WTC11 (cell line): ENCODE measurements around the gene C19orf25. TPM values are rescaled to one million over a fixed set of nuclear protein-coding genes. Genes with fewer than 3 reads are reported as not detected.
A peak's percentile ranks its signal among the peaks of the same experiment; 100 is the strongest.

Source experiments
- CREB1 ChIP-seq: sonication (generic); formaldehyde crosslinking; IDR thresholded peaks from 2 replicates; pipeline ENCODE4 v1.8.0; 2023; ENCODE audit warnings: mild to moderate bottlenecking, missing genetic modification reagents
- CREM ChIP-seq: sonication (generic); formaldehyde crosslinking; IDR thresholded peaks from 2 replicates; pipeline ENCODE4 v1.8.1; 2022; ENCODE audit warnings: mild to moderate bottlenecking, missing genetic modification reagents, moderate library complexity
- EMX1 ChIP-seq: fragments of 250-450 bp; sonication (Bioruptor Pico); IDR thresholded peaks from 2 replicates; pipeline ENCODE4 v1.8.0; 2021; ENCODE audit warnings: mild to moderate bottlenecking
- ETV6 ChIP-seq: sonication (generic); formaldehyde crosslinking; IDR thresholded peaks from 2 replicates; pipeline ENCODE4 v1.8.1; 2022; ENCODE audit warnings: mild to moderate bottlenecking, missing genetic modification reagents
- GRHL2 ChIP-seq: fragments of 250-450 bp; sonication (Bioruptor Pico); IDR thresholded peaks from 2 replicates; pipeline ENCODE4 v1.8.0; 2022; ENCODE audit warnings: mild to moderate bottlenecking, moderate library complexity; ENCODE audit not compliant: insufficient replicate concordance, severe bottlenecking
- HMGA2 ChIP-seq: fragments of 250-450 bp; sonication (Bioruptor Pico); IDR thresholded peaks from 2 replicates; pipeline ENCODE4 v1.4.0; 2021; ENCODE audit warnings: mild to moderate bottlenecking, moderate library complexity
- MXD4 ChIP-seq: fragments of 250-450 bp; sonication (Bioruptor Pico); IDR thresholded peaks from 2 replicates; pipeline ENCODE4 v1.8.0; 2021; ENCODE audit warnings: mild to moderate bottlenecking, moderate library complexity, borderline replicate concordance
- NFYB ChIP-seq: sonication (generic); formaldehyde crosslinking; conservative IDR thresholded peaks from 2 replicates; pipeline ENCODE4 v1.8.0; 2022; ENCODE audit warnings: low read depth, missing genetic modification reagents
- PRRX2 ChIP-seq: fragments of 250-450 bp; sonication (Bioruptor Pico); IDR thresholded peaks from 2 replicates; pipeline ENCODE4 v1.8.0; 2021; ENCODE audit warnings: mild to moderate bottlenecking
- SMAD3 ChIP-seq: sonication (generic); formaldehyde crosslinking; IDR thresholded peaks from 2 replicates; pipeline ENCODE4 v1.8.0; 2022; ENCODE audit warnings: missing genetic modification reagents, mild to moderate bottlenecking, borderline replicate concordance
- SP1 ChIP-seq: sonication (generic); formaldehyde crosslinking; conservative IDR thresholded peaks from 2 replicates; pipeline ENCODE4 v1.8.1; 2022; ENCODE audit warnings: missing genetic modification reagents
- TEAD1 ChIP-seq: sonication (generic); formaldehyde crosslinking; IDR thresholded peaks from 2 replicates; pipeline ENCODE4 v1.8.0; 2022; ENCODE audit warnings: mild to moderate bottlenecking, missing genetic modification reagents
- ZNF219 ChIP-seq: sonication (generic); formaldehyde crosslinking; IDR thresholded peaks from 2 replicates; pipeline ENCODE4 v1.8.0; 2023; ENCODE audit warnings: missing genetic modification reagents, mild to moderate bottlenecking, borderline replicate concordance
- ZNF232 ChIP-seq: sonication (generic); formaldehyde crosslinking; IDR thresholded peaks from 2 replicates; pipeline ENCODE4 v1.8.0; 2022; ENCODE audit warnings: mild to moderate bottlenecking, missing genetic modification reagents
- ZNF263 ChIP-seq: sonication (generic); formaldehyde crosslinking; IDR thresholded peaks from 2 replicates; pipeline ENCODE4 v1.8.1; 2022; ENCODE audit warnings: low read depth, mild to moderate bottlenecking, moderate library complexity, missing genetic modification reagents
- ZNF317 ChIP-seq: sonication (generic); formaldehyde crosslinking; IDR thresholded peaks from 2 replicates; pipeline ENCODE4 v1.8.1; 2023; ENCODE audit warnings: low read depth, mild to moderate bottlenecking, moderate library complexity, missing genetic modification reagents, borderline replicate concordance
- ZNF423 ChIP-seq: fragments of 250-450 bp; sonication (Bioruptor Pico); IDR thresholded peaks from 2 replicates; pipeline ENCODE4 v2.1.2; 2022; ENCODE audit warnings: mild to moderate bottlenecking, moderate library complexity
- total RNA-seq: library from RNA; stranded (reverse); gene quantifications from 3 replicates; pipeline ENCODE4 v1.2.3, GENCODE V29; 2021
- TF ChIP-seq, protein P1 (sequence below): sonication (generic); formaldehyde crosslinking; IDR thresholded peaks from 2 replicates; pipeline ENCODE4 v1.8.1; 2023; ENCODE audit warnings: mild to moderate bottlenecking, missing genetic modification reagents
- TF ChIP-seq, protein P2 (sequence below): sonication (generic); formaldehyde crosslinking; IDR thresholded peaks from 2 replicates; pipeline ENCODE4 v1.8.0; 2023; ENCODE audit warnings: missing genetic modification reagents
- TF ChIP-seq, protein P3 (sequence below): sonication (generic); formaldehyde crosslinking; IDR thresholded peaks from 2 replicates; pipeline ENCODE4 v1.8.1; 2023; ENCODE audit warnings: mild to moderate bottlenecking, missing genetic modification reagents, borderline replicate concordance
- TF ChIP-seq, protein P4 (sequence below): sonication (generic); formaldehyde crosslinking; IDR thresholded peaks from 2 replicates; pipeline ENCODE4 v1.8.1; 2022; ENCODE audit warnings: missing genetic modification reagents, borderline replicate concordance
- TF ChIP-seq, protein P5 (sequence below): sonication (generic); formaldehyde crosslinking; IDR thresholded peaks from 2 replicates; pipeline ENCODE4 v1.8.1; 2023; ENCODE audit warnings: mild to moderate bottlenecking, missing genetic modification reagents
- TF ChIP-seq, protein P6 (sequence below): sonication (generic); formaldehyde crosslinking; IDR thresholded peaks from 2 replicates; pipeline ENCODE4 v1.8.1; 2022; ENCODE audit warnings: low read depth, mild to moderate bottlenecking, moderate library complexity, missing genetic modification reagents, borderline replicate concordance
- TF ChIP-seq, protein P7 (sequence below): fragments of 250-450 bp; sonication (Bioruptor Pico); IDR thresholded peaks from 2 replicates; pipeline ENCODE4 v1.8.0; 2021; ENCODE audit warnings: mild to moderate bottlenecking
- TF ChIP-seq, protein P8 (sequence below): sonication (generic); formaldehyde crosslinking; IDR thresholded peaks from 2 replicates; pipeline ENCODE4 v1.8.1; 2022; ENCODE audit warnings: mild to moderate bottlenecking, missing genetic modification reagents, moderate library complexity, borderline replicate concordance

Gene C19orf25
- total RNA-seq, 1 experiment from 2014 or later: 65.7 TPM

DNA sequence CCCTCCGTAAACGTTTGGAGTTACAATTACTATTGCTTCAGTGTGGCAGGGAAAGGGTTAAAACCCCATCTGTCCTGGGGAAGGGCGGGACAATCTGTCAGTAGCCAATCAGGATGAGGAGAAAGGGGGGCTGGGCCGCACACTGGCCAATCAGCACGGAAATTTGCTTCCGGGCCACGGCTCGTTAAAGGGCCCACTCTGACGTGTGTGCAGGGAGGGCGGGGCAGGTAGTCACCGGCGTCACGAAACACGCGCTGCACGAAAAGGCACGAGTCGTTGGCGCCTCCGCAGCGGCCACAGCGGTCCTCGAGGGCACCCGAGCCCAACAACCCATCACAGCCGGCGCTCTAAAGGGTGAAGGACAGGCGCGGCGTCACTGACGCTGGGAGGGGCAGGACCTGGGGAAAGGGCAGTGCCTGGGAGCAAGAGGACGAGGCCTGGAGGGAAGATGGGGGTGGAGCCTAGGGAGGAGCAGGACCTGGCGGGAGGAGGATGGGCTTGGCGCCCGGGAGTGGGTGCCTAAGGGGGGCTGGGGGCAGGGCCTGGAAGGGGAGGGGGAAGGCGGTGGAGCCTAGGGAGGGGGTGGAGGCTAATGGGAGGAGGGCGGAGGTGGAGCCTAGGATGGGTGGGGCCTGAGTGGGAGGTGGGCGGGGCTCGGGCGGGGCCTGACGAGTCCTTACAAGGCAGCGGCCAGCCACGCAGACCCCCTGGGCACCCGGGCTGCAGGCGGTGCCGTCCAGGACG is 28.9 kb upstream of the C19orf25 start (continued):
- TF ChIP-seq, protein P1, sequence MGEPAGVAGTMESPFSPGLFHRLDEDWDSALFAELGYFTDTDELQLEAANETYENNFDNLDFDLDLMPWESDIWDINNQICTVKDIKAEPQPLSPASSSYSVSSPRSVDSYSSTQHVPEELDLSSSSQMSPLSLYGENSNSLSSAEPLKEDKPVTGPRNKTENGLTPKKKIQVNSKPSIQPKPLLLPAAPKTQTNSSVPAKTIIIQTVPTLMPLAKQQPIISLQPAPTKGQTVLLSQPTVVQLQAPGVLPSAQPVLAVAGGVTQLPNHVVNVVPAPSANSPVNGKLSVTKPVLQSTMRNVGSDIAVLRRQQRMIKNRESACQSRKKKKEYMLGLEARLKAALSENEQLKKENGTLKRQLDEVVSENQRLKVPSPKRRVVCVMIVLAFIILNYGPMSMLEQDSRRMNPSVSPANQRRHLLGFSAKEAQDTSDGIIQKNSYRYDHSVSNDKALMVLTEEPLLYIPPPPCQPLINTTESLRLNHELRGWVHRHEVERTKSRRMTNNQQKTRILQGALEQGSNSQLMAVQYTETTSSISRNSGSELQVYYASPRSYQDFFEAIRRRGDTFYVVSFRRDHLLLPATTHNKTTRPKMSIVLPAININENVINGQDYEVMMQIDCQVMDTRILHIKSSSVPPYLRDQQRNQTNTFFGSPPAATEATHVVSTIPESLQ (CRISPR knock-in tag): no peak
- peak; percentile 98 for TF ChIP-seq NFYB (CRISPR knock-in tag)
- TF ChIP-seq MXD4 (CRISPR knock-in tag): no peak
- TF ChIP-seq ZNF317 (CRISPR knock-in tag): no peak
- TF ChIP-seq, protein P2, sequence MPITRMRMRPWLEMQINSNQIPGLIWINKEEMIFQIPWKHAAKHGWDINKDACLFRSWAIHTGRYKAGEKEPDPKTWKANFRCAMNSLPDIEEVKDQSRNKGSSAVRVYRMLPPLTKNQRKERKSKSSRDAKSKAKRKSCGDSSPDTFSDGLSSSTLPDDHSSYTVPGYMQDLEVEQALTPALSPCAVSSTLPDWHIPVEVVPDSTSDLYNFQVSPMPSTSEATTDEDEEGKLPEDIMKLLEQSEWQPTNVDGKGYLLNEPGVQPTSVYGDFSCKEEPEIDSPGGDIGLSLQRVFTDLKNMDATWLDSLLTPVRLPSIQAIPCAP: no peak
- TF ChIP-seq ETV6 (CRISPR knock-in tag): peak; percentile 37; the same call in 1 of the 2 replicates
- TF ChIP-seq HMGA2 (CRISPR knock-in tag): no peak
- TF ChIP-seq ZNF423 (CRISPR knock-in tag): peak; percentile 87; the same call in 1 of the 2 replicates
- TF ChIP-seq, protein P3, sequence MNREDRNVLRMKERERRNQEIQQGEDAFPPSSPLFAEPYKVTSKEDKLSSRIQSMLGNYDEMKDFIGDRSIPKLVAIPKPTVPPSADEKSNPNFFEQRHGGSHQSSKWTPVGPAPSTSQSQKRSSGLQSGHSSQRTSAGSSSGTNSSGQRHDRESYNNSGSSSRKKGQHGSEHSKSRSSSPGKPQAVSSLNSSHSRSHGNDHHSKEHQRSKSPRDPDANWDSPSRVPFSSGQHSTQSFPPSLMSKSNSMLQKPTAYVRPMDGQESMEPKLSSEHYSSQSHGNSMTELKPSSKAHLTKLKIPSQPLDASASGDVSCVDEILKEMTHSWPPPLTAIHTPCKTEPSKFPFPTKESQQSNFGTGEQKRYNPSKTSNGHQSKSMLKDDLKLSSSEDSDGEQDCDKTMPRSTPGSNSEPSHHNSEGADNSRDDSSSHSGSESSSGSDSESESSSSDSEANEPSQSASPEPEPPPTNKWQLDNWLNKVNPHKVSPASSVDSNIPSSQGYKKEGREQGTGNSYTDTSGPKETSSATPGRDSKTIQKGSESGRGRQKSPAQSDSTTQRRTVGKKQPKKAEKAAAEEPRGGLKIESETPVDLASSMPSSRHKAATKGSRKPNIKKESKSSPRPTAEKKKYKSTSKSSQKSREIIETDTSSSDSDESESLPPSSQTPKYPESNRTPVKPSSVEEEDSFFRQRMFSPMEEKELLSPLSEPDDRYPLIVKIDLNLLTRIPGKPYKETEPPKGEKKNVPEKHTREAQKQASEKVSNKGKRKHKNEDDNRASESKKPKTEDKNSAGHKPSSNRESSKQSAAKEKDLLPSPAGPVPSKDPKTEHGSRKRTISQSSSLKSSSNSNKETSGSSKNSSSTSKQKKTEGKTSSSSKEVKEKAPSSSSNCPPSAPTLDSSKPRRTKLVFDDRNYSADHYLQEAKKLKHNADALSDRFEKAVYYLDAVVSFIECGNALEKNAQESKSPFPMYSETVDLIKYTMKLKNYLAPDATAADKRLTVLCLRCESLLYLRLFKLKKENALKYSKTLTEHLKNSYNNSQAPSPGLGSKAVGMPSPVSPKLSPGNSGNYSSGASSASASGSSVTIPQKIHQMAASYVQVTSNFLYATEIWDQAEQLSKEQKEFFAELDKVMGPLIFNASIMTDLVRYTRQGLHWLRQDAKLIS: no peak
- no peak for TF ChIP-seq ZNF232
- TF ChIP-seq, protein P4, sequence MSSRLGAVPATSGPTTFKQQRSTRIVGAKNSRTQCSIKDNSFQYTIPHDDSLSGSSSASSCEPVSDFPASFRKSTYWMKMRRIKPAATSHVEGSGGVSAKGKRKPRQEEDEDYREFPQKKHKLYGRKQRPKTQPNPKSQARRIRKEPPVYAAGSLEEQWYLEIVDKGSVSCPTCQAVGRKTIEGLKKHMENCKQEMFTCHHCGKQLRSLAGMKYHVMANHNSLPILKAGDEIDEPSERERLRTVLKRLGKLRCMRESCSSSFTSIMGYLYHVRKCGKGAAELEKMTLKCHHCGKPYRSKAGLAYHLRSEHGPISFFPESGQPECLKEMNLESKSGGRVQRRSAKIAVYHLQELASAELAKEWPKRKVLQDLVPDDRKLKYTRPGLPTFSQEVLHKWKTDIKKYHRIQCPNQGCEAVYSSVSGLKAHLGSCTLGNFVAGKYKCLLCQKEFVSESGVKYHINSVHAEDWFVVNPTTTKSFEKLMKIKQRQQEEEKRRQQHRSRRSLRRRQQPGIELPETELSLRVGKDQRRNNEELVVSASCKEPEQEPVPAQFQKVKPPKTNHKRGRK (CRISPR knock-in tag): no peak
- TF ChIP-seq GRHL2 (CRISPR knock-in tag): no peak
- TF ChIP-seq CREB1 (CRISPR knock-in tag): no peak
- peak; percentile 67; the same call in 1 of the 2 replicates for TF ChIP-seq CREM (CRISPR knock-in tag)
- peak; percentile 80 for TF ChIP-seq SP1 (CRISPR knock-in tag)
- TF ChIP-seq, protein P5, sequence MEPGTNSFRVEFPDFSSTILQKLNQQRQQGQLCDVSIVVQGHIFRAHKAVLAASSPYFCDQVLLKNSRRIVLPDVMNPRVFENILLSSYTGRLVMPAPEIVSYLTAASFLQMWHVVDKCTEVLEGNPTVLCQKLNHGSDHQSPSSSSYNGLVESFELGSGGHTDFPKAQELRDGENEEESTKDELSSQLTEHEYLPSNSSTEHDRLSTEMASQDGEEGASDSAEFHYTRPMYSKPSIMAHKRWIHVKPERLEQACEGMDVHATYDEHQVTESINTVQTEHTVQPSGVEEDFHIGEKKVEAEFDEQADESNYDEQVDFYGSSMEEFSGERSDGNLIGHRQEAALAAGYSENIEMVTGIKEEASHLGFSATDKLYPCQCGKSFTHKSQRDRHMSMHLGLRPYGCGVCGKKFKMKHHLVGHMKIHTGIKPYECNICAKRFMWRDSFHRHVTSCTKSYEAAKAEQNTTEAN: no peak
- no peak for TF ChIP-seq ZNF219
- TF ChIP-seq EMX1 (CRISPR knock-in tag): no peak
- no peak for TF ChIP-seq SMAD3 (CRISPR knock-in tag)
- TF ChIP-seq TEAD1: 0 out of 2 replicates have a peak, but pooled peaks have one; percentile 22
- TF ChIP-seq, protein P6, sequence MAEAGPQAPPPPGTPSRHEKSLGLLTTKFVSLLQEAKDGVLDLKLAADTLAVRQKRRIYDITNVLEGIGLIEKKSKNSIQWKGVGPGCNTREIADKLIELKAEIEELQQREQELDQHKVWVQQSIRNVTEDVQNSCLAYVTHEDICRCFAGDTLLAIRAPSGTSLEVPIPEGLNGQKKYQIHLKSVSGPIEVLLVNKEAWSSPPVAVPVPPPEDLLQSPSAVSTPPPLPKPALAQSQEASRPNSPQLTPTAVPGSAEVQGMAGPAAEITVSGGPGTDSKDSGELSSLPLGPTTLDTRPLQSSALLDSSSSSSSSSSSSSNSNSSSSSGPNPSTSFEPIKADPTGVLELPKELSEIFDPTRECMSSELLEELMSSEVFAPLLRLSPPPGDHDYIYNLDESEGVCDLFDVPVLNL (CRISPR knock-in tag): no peak
- no peak for TF ChIP-seq PRRX2
- TF ChIP-seq, protein P7, sequence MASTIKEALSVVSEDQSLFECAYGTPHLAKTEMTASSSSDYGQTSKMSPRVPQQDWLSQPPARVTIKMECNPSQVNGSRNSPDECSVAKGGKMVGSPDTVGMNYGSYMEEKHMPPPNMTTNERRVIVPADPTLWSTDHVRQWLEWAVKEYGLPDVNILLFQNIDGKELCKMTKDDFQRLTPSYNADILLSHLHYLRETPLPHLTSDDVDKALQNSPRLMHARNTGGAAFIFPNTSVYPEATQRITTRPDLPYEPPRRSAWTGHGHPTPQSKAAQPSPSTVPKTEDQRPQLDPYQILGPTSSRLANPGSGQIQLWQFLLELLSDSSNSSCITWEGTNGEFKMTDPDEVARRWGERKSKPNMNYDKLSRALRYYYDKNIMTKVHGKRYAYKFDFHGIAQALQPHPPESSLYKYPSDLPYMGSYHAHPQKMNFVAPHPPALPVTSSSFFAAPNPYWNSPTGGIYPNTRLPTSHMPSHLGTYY: no peak
- TF ChIP-seq ZNF263 (CRISPR knock-in tag): no peak
- TF ChIP-seq, protein P8, sequence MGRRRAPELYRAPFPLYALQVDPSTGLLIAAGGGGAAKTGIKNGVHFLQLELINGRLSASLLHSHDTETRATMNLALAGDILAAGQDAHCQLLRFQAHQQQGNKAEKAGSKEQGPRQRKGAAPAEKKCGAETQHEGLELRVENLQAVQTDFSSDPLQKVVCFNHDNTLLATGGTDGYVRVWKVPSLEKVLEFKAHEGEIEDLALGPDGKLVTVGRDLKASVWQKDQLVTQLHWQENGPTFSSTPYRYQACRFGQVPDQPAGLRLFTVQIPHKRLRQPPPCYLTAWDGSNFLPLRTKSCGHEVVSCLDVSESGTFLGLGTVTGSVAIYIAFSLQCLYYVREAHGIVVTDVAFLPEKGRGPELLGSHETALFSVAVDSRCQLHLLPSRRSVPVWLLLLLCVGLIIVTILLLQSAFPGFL (CRISPR knock-in tag): no peak
